Cardiac fibroblast (primary cell): ENCODE measurements around the gene NEURL1B.
A peak's percentile ranks its signal among the peaks of the same experiment; 100 is the strongest.

Experiments
- DNase-seq, 2 donors: peaks; one replicate each; pipeline versions ENCODE4 v3.0.0 to v3.0.0-alpha.2; 2010; ENCODE audit warnings: low read depth in 2 of 2
- H3K4me3 ChIP-seq, 2 donors: replicated peaks in 1 of 2; 1 replicate in 1 of 2; 2 replicates in 1 of 2; pipeline ENCODE4 v1.5.1; 2011; ENCODE audit warnings: low read depth in 2 of 2, low read length in 2 of 2, mild to moderate bottlenecking in 2 of 2, moderate library complexity in 1 of 2
- TF ChIP-seq, protein P1 (sequence below): IDR thresholded peaks from one replicate; pipeline ENCODE4 v1.5.1; 2011; ENCODE audit warnings: low read depth, mild to moderate bottlenecking, low read length, inconsistent platforms

Gene NEURL1B

DNA sequence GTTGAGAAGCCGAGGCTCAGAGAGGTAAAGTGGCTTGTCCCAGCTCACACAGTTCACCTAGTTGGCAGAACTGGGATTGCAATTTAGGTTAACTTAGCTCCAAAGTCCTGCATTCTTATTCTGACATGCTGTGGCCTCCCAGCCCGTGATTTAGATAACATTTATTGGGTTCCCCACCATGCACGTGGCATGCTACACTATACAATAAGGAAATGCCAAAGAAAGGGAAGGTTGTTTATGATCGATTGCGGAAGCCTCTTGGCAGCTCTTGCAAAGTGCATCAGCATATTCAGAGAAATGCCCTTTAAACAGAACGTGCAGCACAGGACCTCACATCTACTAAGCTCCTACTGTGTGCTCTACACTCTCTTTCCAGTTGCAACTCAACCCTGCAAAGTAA is 3.2 kb downstream of the NEURL1B start:
- TF ChIP-seq, protein P1, sequence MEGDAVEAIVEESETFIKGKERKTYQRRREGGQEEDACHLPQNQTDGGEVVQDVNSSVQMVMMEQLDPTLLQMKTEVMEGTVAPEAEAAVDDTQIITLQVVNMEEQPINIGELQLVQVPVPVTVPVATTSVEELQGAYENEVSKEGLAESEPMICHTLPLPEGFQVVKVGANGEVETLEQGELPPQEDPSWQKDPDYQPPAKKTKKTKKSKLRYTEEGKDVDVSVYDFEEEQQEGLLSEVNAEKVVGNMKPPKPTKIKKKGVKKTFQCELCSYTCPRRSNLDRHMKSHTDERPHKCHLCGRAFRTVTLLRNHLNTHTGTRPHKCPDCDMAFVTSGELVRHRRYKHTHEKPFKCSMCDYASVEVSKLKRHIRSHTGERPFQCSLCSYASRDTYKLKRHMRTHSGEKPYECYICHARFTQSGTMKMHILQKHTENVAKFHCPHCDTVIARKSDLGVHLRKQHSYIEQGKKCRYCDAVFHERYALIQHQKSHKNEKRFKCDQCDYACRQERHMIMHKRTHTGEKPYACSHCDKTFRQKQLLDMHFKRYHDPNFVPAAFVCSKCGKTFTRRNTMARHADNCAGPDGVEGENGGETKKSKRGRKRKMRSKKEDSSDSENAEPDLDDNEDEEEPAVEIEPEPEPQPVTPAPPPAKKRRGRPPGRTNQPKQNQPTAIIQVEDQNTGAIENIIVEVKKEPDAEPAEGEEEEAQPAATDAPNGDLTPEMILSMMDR, result peak; percentile 6
- no peak for DNase-seq
- no peak overlapping the region for H3K4me3 ChIP-seq

DNA sequence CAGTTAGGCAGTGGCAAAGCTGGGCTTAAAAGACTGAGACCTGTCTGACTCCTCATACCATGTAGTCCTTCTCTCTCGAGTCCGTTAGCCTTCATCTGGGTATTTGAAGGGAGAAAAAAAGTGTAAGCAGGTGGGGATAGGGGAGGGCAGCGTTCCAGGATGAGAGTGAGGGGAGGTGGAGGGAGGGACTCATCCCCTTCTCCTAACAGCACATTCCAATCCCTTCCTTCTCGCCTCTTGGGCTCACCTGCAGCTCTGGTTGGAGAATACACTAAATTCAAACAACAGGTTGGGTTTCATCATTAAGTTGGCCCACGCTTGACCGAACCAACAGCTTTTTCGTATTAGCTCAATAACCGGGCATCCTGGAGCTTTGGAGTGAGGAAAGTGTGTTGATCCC is 3.6 kb downstream of the NEURL1B start:
- DNase-seq, result no peak
- no peak overlapping the region for H3K4me3 ChIP-seq
- TF ChIP-seq, protein P1, result no peak

DNA sequence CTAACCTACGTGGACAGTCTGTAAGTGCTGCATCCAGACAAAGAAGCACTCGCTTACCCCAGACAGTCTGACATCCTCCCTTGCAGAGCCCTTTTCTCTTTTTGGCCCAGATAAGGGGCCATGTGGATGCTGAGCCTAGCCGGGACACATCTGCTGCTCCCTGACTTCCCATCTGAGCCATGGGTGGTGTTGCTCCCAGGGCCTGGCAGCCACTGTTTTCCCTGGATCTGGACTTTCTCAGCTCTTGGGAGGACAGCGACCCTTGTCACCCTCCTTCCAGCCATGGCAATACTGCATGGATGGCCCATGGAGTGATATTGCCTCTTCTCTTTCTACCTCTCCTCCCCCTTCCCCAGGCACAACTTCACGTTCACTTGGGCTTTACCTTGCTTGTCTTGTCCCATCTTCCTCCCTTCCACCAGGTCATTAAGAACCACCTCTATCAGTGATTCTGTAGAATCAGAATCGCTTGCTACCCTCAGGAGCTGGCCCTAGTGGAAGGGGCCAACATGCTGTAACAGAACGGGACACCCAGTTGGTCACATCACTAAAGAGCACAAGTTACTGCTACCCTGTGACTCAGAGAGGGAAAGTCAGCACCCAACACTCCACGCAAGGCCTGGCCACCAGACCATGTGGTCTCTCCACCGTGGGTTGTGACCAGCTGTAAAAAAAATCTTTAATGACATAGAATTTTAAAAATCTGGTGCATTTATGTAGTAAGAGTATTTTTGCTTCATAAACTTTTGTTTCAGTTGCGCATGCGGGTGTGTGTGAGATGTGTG is 4.4 kb downstream of the NEURL1B start:
- no peak overlapping the region for H3K4me3 ChIP-seq
- TF ChIP-seq, protein P1, result no peak
- no peak for DNase-seq

DNA sequence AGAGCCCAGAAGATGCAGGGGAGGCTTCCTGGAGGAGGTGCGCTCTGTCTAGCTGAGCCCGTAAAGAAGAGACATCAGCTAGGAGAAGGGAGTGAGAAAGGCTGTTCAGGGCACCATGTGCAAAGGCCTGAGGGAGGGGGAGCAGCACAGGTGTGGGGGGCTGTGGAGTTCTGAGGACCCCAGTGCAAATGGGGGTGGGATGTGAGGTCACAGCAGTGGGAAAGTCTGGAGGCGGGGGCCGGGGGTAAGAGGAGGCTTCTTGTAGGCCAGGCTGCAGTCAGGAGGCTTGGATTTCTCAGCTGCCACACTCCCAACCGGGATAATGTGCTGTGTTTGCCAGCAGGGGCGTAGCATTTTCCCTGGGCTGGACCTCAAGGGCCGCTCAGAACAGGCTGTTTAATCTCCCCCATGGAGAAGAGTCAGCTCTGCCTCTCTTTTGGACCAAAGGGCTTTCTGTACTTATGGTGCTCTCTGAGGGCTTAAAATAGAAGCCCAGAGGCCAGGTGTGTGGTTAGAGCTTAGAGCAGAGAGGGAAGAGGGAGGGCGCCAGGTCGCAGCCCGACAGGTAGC is 5.7 kb downstream of the NEURL1B start:
- H3K4me3 ChIP-seq, result no peak overlapping the region
- TF ChIP-seq, protein P1, result peak; percentile 24
- DNase-seq, result peak; percentile 12 to 41

GRCh38 chr5:172647352-172648012 is 6.4 kb downstream of the NEURL1B start:
- DNase-seq, result no peak
- no peak overlapping the region for H3K4me3 ChIP-seq
- TF ChIP-seq, protein P1, result no peak

DNA sequence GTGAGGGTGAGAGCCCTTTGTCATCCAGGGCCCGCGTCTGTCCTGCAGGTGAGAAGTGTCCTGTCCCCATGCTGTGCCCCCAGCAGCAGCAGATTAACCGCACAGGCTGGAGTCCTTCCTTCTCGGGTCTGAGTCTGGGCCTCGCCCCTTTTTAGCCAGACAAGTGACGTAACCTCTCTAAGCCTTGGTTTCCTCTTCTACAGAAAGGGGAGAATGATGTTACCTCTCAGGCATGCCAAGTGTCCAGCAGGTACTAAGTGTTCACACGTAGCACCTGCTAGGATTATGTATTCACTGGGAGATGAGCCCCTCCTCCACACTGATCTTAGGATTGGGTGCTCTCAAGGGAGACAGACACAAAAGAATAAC is 6.9 kb downstream of the NEURL1B start:
- TF ChIP-seq, protein P1, result no peak
- no peak for DNase-seq
- H3K4me3 ChIP-seq, result no peak overlapping the region
